ENCODE measurements around the gene POLR2C.
"Not testable (repeated sequence)": the region's sequence is repeated elsewhere in the genome, so short reads cannot be mapped to it uniquely, and the experiment has no call there.

POLR2C gene

GRCh38 chr16:57462209-57462977 is at the start of gene POLR2C:
POLR2C (plus strand) TSS chr16:57462679; CDS start chr16:57462725, 46 bp downstream.
- peak; percentile 80 for DNase-seq

- DNase-seq: no peak
Measured at GRCh38 chr16:57413301-57413730, 49.2 kb upstream of the POLR2C start.

- DNase-seq: no peak
Measured at GRCh38 chr16:57413733-57414132, 48.7 kb upstream of the POLR2C start.

GRCh38 chr16:57416084-57416483 is 46.4 kb upstream of the POLR2C start:
- DNase-seq: no peak

GRCh38 chr16:57419506-57419905 is 43.0 kb upstream of the POLR2C start:
- no peak for DNase-seq

GRCh38 chr16:57422026-57422944 is 40.2 kb upstream of the POLR2C start:
- DNase-seq: peak; percentile 71

- no peak for DNase-seq
Measured at GRCh38 chr16:57423152-57423551, 39.3 kb upstream of the POLR2C start.

- DNase-seq: no peak
Measured at GRCh38 chr16:57424583-57424982, 37.9 kb upstream of the POLR2C start.

GRCh38 chr16:57426356-57426755 is 36.1 kb upstream of the POLR2C start:
- DNase-seq: no peak

GRCh38 chr16:57427307-57427706 is 35.2 kb upstream of the POLR2C start:
- no peak for DNase-seq

GRCh38 chr16:57427824-57428223 is 34.7 kb upstream of the POLR2C start:
- no peak for DNase-seq

- no peak for DNase-seq
Measured at GRCh38 chr16:57430955-57431354, 31.5 kb upstream of the POLR2C start.

- no peak for DNase-seq
Measured at GRCh38 chr16:57432505-57432904, 30.0 kb upstream of the POLR2C start.

- no peak for DNase-seq
Measured at GRCh38 chr16:57432989-57433388, 29.5 kb upstream of the POLR2C start.

- DNase-seq: no peak
Measured at GRCh38 chr16:57434003-57434402, 28.5 kb upstream of the POLR2C start.

GRCh38 chr16:57435838-57436237 is 26.6 kb upstream of the POLR2C start:
- no peak for DNase-seq

- not testable (repeated sequence) for DNase-seq
Measured at GRCh38 chr16:57439947-57440346, 22.5 kb upstream of the POLR2C start.

GRCh38 chr16:57440551-57440950 is 21.9 kb upstream of the POLR2C start:
- not testable (repeated sequence) for DNase-seq

- DNase-seq: no peak
Measured at GRCh38 chr16:57444711-57445110, 17.8 kb upstream of the POLR2C start.

- no peak for DNase-seq
Measured at GRCh38 chr16:57445510-57445909, 17.0 kb upstream of the POLR2C start.

GRCh38 chr16:57446531-57447185 is 15.8 kb upstream of the POLR2C start:
- DNase-seq: peak; percentile 37

- peak; percentile 92 for DNase-seq
Measured at GRCh38 chr16:57447186-57447962, 15.1 kb upstream of the POLR2C start, which contains the start of the genes CIAPIN1 and COQ9. CIAPIN1 (minus strand) TSS chr16:57447385; CDS start chr16:57440928, 6,457 bp downstream. COQ9 (plus strand) TSS chr16:57447479; CDS start chr16:57447506, 27 bp downstream.

All from EL (cell line).